AG08395 (cell line): ENCODE results near the gene GRAP2.
"Not testable (repeated sequence)": the region's sequence is repeated elsewhere in the genome, so short reads cannot be mapped to it uniquely, and the experiment has no call there.

Experiments
- DNase-seq: peaks from one replicate; pipeline ENCODE4 v3.0.0; 2012; ENCODE audit warnings: mixed read lengths, low spot score

Gene GRAP2

DNA sequence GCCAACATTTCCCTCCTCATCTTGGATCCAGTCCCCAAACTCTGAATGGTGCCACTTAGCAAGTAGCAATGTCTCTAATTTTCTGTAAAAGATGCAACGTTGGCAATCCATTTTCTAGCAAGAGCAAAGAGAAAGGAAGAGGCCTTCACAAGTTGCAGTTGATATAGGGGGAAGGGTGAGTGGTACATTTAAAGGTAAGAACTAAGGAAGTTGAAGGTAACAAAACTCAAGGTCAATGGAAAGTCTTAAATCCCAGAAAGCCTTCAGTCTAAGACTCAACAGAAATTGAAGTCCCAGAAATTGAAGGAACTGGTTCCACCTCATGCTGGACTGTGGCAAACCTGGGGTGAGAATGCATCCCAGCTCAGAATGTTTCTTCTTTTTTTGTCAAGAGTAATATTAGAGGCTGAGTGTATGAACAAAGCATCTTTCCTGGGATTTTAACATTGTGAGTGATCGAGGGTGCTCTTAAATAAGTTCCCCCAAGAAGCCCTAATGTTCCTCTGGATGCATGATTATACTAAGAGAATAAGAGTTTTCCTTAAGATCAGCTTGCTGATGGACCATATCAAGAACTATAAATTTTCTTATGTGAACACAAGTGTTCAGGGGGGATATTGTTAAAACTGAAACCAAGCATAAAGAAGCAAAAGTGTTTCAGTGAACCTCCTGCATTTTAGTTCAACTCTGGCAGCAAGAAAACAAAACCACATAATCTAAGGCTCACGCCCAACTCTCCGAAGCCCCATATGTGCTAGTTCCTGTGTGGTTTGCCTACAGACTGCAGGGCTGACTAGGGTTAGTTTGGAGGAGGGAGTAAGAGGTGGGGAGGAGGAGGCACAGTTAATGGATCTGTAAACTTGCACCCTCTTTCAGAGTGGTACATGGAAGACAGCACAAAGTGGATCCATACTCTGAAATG lies at the start of gene GRAP2:
Gene GRAP2 (plus strand): TSS at position 779 of the 922 bp plus-strand sequence. CDS start 46,023 bp downstream, outside the sequence.
- no peak for DNase-seq

DNA sequence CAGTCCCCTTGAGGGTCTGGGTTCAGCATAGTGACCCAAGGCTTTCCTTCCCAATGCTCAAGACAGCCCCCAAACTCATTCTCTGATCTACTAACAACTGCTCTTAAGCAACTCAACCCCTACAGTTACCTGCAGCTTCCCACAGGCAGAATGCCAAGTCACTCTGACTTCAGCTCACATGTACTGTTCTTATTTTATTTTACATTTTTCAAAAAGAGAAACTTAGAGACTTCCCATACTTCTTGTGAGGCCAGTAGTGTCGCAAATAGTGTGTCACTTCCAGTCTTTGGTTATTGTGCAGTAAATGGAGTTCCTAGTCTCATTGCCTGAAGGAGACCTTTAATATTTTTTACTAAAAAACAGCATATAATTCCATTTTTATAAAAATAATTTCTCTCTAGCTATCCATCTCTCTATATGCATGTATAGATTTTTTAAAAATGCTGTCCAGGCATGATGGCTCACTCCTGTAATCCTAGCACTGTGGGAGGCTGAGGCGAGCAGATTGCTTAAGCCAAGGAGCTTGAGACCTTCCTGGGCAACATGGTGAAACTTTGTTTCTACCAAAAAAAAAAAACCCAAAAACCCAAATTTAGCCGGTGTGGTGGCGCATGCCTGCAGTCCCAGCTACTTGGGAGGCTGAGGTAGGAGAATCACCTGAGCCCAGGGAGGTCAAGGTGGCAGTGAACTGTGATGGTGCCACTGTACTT lies 49.1 kb upstream of the GRAP2 start:
- no peak for DNase-seq

GRCh38 chr22:39852799-39853198 lies 48.1 kb upstream of the GRAP2 start:
- no peak for DNase-seq

DNA sequence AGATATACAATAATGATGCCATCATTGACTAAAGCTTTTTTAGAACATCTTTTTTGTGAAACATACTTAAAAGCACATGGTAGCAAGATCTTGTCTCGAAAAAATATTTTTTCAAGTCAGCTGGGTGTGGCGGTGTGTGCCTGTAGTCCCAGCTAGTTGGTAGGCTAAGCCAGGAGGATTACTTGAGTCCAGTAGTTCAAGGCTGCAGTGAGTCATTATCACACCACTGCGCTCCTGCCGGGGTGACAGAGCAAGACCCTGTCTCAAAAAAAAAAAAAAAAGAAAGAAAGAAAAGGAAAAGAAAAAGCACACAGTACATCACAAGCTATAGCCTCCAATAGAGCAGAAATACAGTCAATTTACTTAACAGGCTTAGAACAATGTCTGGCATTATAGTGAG lies 44.3 kb upstream of the GRAP2 start:
- no peak for DNase-seq

GRCh38 chr22:39859903-39860588 lies 40.8 kb upstream of the GRAP2 start:
- DNase-seq, result no peak

DNA sequence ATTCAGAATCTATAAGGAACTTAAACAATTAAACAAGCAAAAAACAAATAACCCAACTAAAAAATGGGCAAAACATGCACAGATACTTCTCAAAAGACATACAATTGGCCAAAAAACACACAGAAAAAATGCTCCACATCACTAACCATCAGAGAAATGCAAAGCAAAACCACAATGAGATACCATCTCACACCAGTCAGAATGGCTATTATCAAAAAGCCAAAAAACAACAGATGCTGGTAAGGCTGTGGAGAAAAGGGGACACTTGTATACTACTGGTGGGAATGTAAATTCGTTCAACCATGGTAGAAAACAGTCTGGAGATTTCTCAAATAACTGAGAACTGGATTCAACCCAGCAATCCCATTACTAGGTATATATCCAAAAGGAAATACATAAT lies 32.1 kb upstream of the GRAP2 start:
- no peak for DNase-seq

DNA sequence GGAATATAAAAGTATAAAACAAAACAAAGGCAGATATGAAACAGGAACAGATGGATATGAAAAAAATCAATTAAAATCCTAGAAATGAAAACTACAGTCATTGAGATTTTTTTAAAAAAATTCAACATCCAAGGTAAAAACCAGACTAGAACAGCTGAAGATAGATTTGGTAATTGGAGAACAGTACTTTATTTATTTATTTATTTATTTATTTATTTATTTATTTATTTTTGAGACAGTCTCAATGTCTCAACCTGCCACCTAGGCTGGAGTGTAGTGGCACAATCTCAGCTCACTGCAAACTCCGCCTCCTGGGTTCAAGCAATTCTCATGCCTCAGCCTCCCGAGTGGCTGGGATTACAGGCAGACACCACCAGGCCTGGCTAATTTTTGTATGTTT lies 31.1 kb upstream of the GRAP2 start:
- DNase-seq, result not testable (repeated sequence)

GRCh38 chr22:39871008-39871798 lies 29.7 kb upstream of the GRAP2 start:
- DNase-seq, result no peak

- no peak for DNase-seq
Measured at GRCh38 chr22:39872548-39872947, 28.3 kb upstream of the GRAP2 start.

- no peak for DNase-seq
Measured at GRCh38 chr22:39873965-39874364, 26.9 kb upstream of the GRAP2 start.

- not testable (repeated sequence) for DNase-seq
Measured at GRCh38 chr22:39875176-39875885, 25.6 kb upstream of the GRAP2 start.

- no peak for DNase-seq
Measured at GRCh38 chr22:39877079-39877845, 23.6 kb upstream of the GRAP2 start.

- no peak for DNase-seq
Measured at GRCh38 chr22:39880722-39881121, 20.2 kb upstream of the GRAP2 start.

DNA sequence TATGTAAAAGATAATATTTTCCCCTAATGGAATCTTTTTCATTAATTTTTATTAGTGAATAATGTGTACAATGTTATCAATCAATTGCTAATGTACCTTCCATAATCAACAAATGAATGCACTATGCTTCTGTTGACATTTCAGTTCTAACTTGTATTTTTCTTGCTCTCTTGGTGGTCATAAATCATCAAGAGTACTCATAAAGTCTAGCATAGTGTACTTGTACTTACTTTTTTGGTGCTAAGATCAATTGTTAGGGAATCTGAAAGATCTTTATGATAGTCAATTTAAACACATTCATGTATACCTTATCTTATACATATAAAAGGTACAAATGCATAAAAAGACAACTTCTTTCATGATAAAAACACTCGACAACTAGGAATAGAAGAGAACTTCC lies 17.8 kb upstream of the GRAP2 start:
- no peak for DNase-seq

DNA sequence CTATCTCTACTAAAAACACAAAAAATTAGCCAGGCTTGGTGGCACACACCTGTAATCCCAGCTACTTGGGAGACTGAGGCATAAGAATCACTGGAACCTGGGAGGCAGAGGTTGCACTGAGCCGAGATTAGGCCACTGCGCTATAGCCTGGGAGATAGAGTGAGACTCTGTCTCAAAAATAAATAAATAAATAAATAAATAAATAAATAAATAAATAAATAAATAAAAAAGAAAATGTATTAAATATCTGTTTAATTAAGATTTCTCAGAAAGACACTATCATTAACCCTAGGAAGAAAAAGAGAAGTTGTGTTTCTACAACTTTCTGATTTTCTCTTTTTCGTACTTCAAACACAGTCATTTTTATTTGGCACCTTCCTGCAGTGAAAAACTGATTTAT lies 11.0 kb upstream of the GRAP2 start:
- not testable (repeated sequence) for DNase-seq

- DNase-seq, result no peak
Measured at GRCh38 chr22:39893526-39893925, 7.4 kb upstream of the GRAP2 start, which contains the start of gene ENTHD1. TSS of gene ENTHD1 (minus strand) at chr22:39893760. CDS start at chr22:39887748, 6,012 bp downstream.

GRCh38 chr22:39894554-39895092 lies 6.3 kb upstream of the GRAP2 start:
- DNase-seq, result no peak

DNA sequence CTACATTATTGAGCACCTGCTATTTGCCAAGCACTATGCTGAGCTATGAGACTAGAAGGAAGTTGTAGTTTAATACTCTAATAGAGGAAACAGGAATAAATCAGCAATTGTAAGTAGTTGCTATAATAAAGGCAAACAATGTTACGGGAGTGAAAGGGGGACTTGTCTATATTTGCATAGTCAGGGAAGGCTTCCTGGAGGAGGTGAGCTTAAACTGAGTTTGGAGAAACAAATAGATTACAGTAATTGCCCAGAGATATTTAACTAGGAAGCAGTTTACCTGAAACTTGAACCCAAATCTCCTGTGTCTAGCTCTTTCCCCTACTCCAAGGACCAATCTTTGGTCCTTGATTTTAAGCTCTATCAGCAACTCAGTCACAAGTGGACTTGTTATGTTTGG lies 5.2 kb upstream of the GRAP2 start:
- no peak for DNase-seq

DNA sequence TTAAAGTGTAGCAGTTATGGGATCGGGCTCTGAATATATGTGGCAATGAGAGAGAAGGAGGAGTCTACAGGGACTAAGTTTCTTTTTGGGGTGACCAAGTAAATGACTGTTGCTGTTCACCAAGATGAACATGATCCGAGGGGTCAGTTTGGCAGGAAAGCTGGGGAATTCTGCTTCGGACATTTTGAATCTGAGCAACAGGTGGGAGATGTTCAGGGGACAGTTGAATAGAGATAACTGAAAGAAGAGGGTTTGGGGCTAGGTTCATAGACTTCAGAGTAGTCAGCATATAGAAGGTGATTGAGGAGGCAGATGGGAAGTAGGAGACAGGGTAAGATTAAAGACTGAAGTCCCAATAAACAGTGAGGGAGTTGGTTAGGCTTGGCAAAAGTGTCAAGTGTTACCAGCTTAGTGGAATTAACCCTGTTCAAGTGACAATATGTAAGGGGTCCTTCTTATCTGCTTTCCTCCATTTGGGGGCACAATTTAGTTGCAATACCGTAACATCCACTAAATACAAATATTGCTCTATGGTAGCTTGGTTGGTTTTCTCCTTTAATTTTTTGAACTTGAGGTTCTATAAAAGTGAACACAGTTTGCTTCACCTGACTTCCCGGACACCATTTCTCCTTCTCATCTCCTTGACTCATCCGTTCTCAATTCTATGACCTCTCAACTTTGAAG lies 4.4 kb upstream of the GRAP2 start:
- DNase-seq, result no peak
